Suprapubic skin (tissue), 4 donors: ENCODE results near the gene C21orf91. TPM values are rescaled to one million over a fixed set of nuclear protein-coding genes. Genes with fewer than 3 reads are reported as not detected.

Experiments
- DNase-seq, 2 donors: peaks; one replicate each; pipeline ENCODE4 v3.0.0-alpha.2; 2019; ENCODE audit warnings: low spot score in 2 of 2
- H3K27ac ChIP-seq: fragments of 200-600 bp; sonication (generic); one replicate; pipeline ENCODE4 v1.5.1; 2019
- H3K27me3 ChIP-seq: fragments of 200-600 bp; sonication (generic); one replicate; pipeline ENCODE4 v1.5.1; 2019
- H3K36me3 ChIP-seq: fragments of 200-600 bp; sonication (generic); one replicate; pipeline ENCODE4 v1.5.1; 2019
- H3K4me1 ChIP-seq: fragments of 200-600 bp; sonication (generic); one replicate; pipeline ENCODE4 v1.5.1; 2019
- H3K4me3 ChIP-seq: fragments of 200-600 bp; sonication (generic); one replicate; pipeline ENCODE4 v1.5.1; 2019; ENCODE audit warnings: mild to moderate bottlenecking
- H3K9me3 ChIP-seq: fragments of 200-600 bp; sonication (generic); one replicate; pipeline ENCODE4 v1.5.1; 2019
- EP300 ChIP-seq: sonication (generic); formaldehyde crosslinking; IDR thresholded peaks from one replicate; pipeline ENCODE4 v1.6.1; 2017; ENCODE audit warnings: antibody characterized with exemption
- POLR2A ChIP-seq, 2 donors: fragments of 450-650 bp; IDR thresholded peaks; one replicate each; pipeline ENCODE4 v1.6.1; 2017; ENCODE audit warnings: antibody characterized with exemption in 2 of 2, mild to moderate bottlenecking in 2 of 2, moderate library complexity in 2 of 2
- POLR2AphosphoS5 ChIP-seq, 3 donors: sonication (generic); formaldehyde crosslinking; IDR thresholded peaks; one replicate each; pipeline ENCODE4 v1.6.1; 2017; ENCODE audit warnings: antibody characterized with exemption in 3 of 3
- WGBS: methylation state at CpG from one replicate; pipeline ENCODE4 v1.1.5; 2018; 5-methylcytosine and 5-hydroxymethylcytosine counted together
- total RNA-seq, 4 donors: library from RNA; depleted of rRNA; stranded (reverse); fragments of >200 nt; gene quantifications; one replicate each; pipeline ENCODE4 v1.1.0, GENCODE V29; 2016
- TF ChIP-seq, protein P1 (sequence below), 2 donors: fragments of 200-600 bp in 1 of 2; fragments of 450-650 bp in 1 of 2; sonication (generic) in 1 of 2; IDR thresholded peaks; one replicate each; pipeline ENCODE4 v1.5.1; 2016 to 2019; ENCODE audit warnings: antibody characterized with exemption in 2 of 2, mild to moderate bottlenecking in 1 of 2, moderate library complexity in 1 of 2

C21orf91 gene
- total RNA-seq, 4 donors from 2014 or later: 14.0 to 29.0 (median 21.7) TPM

DNA sequence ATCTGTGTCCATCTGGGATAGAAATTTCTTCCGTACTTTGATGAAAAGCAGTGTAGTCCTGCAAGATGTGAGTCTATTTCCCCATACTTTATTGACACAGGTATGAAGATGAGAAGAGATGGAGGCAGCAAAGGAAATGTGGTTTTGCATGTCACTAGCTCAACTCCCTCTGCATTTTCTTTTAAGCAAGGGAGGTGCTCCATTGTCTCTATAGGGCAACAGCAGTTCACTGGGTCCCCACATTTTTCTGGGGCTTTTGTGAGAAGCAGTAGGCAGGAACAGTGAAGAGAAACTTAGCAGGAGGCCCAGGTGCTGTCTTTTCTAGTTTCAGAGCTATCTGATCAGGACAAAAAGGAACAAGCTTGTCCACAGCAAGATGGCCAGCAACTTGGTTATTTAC lies 37.1 kb downstream of the C21orf91 start:
- WGBS: 86% methylated on average over 1 of the region's 1 CpG

DNA sequence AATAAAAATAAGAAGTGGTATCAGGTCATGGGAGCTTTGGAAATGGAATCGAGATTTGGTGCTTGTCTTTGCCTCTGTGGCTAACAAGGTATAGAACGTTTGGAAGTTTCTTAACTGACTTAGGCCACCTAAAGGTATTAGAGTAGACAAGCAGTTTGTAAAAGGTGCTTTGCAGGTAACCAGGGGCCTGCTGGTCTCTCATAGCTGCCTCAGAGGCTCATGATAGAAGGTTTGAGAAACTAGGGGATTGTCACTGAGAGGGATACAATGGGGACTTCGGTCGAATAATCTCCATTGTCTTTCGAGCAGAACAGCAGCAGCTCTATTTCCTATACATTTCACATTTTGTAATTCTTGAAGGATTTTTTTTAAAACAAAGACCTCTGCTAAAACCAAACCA lies 37.6 kb downstream of the C21orf91 start:
- no peak for DNase-seq
- H3K36me3 ChIP-seq: no peaks in the 10 kb centered on the region
- peaks cover 27% of the 10 kb centered on the region for H3K4me1 ChIP-seq
- H3K4me3 ChIP-seq: no peak overlapping the region
- H3K27me3 ChIP-seq: no peaks in the 10 kb centered on the region
- 89% methylated on average over 5 of the region's 5 CpGs for WGBS
- H3K27ac ChIP-seq: no peak overlapping the region
- no peaks in the 10 kb centered on the region for H3K9me3 ChIP-seq
- TF ChIP-seq, protein P1, sequence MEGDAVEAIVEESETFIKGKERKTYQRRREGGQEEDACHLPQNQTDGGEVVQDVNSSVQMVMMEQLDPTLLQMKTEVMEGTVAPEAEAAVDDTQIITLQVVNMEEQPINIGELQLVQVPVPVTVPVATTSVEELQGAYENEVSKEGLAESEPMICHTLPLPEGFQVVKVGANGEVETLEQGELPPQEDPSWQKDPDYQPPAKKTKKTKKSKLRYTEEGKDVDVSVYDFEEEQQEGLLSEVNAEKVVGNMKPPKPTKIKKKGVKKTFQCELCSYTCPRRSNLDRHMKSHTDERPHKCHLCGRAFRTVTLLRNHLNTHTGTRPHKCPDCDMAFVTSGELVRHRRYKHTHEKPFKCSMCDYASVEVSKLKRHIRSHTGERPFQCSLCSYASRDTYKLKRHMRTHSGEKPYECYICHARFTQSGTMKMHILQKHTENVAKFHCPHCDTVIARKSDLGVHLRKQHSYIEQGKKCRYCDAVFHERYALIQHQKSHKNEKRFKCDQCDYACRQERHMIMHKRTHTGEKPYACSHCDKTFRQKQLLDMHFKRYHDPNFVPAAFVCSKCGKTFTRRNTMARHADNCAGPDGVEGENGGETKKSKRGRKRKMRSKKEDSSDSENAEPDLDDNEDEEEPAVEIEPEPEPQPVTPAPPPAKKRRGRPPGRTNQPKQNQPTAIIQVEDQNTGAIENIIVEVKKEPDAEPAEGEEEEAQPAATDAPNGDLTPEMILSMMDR (IDR thresholded peaks at IDR 0.05): no peak
- TF ChIP-seq POLR2A (IDR thresholded peaks at IDR 0.05) (no peak), POLR2AphosphoS5 (IDR thresholded peaks at IDR 0.05) (no peak), EP300 (no peak)

More for the DNA sequence above, 37.1 kb downstream of the C21orf91 start:
- Histone ChIP-seq H3K4me1 (peaks cover 27% of the 10 kb centered on the region), H3K27ac (no peak overlapping the region), H3K36me3 (peaks cover 4% of the 10 kb centered on the region), H3K9me3 (no peaks in the 10 kb centered on the region), H3K27me3 (no peaks in the 10 kb centered on the region), H3K4me3 (no peak overlapping the region)
- TF ChIP-seq POLR2A (IDR thresholded peaks at IDR 0.05) (no peak), POLR2AphosphoS5 (IDR thresholded peaks at IDR 0.05) (no peak), EP300 (no peak)
- TF ChIP-seq, protein P1 (IDR thresholded peaks at IDR 0.05): no peak
- DNase-seq: no peak

DNA sequence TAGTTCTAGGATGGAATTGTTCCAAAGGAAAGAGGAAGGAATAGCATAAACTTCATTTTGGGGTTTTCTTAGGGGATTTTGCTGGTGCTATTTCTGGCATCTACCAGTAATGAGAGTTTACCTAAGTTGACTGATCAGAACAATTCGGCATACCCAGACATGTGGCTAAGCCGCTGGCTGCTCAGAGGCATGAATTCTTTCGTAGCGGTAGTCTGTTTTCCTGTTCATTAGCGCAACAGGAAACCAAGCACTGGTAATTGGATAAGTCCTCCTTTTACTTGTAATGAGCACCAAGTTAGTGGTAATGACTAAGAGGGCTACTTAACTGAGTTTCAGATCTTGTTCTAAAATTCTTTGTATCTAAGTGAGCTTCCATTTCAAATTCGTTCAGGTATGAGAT lies 38.6 kb downstream of the C21orf91 start:
- Histone ChIP-seq H3K9me3 (no peaks in the 10 kb centered on the region), H3K27me3 (no peaks in the 10 kb centered on the region), H3K36me3 (no peaks in the 10 kb centered on the region), H3K27ac (no peak overlapping the region), H3K4me3 (no peak overlapping the region), H3K4me1 (peaks cover 27% of the 10 kb centered on the region)
- no peak for DNase-seq
- TF ChIP-seq, protein P1 (IDR thresholded peaks at IDR 0.05): no peak
- TF ChIP-seq POLR2A (IDR thresholded peaks at IDR 0.05) (no peak), EP300 (no peak), POLR2AphosphoS5 (IDR thresholded peaks at IDR 0.05) (no peak)
- 31% methylated on average over 6 of the region's 6 CpGs for WGBS

DNA sequence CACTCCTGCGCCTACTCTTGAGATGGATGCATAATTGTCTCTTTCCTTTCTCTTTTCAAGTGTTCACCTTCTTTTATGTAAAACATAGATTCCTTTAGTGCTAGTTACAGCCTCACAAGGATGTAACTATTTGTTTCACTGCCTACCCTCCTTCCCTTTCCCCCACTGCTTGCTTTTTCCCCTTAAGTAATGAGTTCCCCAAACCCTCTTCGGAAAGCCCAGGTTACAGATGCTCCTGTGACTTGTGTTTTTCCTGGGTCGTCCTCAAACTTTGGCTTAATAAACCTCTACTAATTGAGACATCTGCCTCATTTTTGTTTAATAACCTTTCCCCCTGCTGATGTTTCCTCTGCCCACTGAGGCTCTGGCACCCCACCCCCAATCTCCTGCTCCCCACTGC lies 39.2 kb downstream of the C21orf91 start:
- whole genome bisulfite sequencing: 90% methylated on average over 3 of the region's 3 CpGs
- Histone ChIP-seq H3K9me3 (no peaks in the 10 kb centered on the region), H3K4me3 (no peak overlapping the region), H3K4me1 (peaks cover 27% of the 10 kb centered on the region), H3K36me3 (no peaks in the 10 kb centered on the region), H3K27ac (no peak overlapping the region), H3K27me3 (no peaks in the 10 kb centered on the region)
- TF ChIP-seq, protein P1 (IDR thresholded peaks at IDR 0.05): no peak
- TF ChIP-seq EP300: no peak
- TF ChIP-seq POLR2AphosphoS5 (IDR thresholded peaks at IDR 0.05): no peak
- no peak for TF ChIP-seq POLR2A (IDR thresholded peaks at IDR 0.05)
- DNase-seq: no peak

DNA sequence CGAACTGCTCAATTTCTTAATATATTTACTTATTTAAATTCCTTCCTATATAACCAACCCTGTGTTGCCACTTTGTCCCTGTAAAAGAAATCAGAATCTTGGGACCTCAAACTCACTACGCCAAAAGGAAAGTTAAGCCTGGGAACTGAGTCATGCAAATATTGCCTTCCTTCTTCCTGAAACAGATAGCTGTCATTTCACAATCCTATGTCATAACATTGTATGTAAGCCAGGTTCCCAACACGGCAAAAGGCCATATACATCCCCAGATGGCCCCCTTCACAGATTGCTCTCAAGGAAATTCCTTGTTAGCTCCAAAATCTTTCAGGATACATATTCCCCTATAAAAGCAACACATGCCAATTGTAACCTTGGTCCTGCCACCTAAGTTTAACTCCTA lies 39.7 kb downstream of the C21orf91 start:
- TF ChIP-seq EP300 (no peak), POLR2AphosphoS5 (IDR thresholded peaks at IDR 0.05) (no peak), POLR2A (IDR thresholded peaks at IDR 0.05) (no peak)
- TF ChIP-seq, protein P1 (IDR thresholded peaks at IDR 0.05): no peak
- no peak overlapping the region for H3K4me3 ChIP-seq
- no peaks in the 10 kb centered on the region for H3K36me3 ChIP-seq
- DNase-seq: no peak
- H3K27me3 ChIP-seq: no peaks in the 10 kb centered on the region
- H3K9me3 ChIP-seq: no peaks in the 10 kb centered on the region
- peaks cover 26% of the 10 kb centered on the region for H3K4me1 ChIP-seq
- no peak overlapping the region for H3K27ac ChIP-seq
- WGBS: 66% methylated on average over 3 of the region's 3 CpGs
